Measurements from ENCODE around the gene SLC41A3.
"Not testable (repeated sequence)": the region's sequence is repeated elsewhere in the genome, so short reads cannot be mapped to it uniquely, and the experiment has no call there.

The SLC41A3 gene

DNA sequence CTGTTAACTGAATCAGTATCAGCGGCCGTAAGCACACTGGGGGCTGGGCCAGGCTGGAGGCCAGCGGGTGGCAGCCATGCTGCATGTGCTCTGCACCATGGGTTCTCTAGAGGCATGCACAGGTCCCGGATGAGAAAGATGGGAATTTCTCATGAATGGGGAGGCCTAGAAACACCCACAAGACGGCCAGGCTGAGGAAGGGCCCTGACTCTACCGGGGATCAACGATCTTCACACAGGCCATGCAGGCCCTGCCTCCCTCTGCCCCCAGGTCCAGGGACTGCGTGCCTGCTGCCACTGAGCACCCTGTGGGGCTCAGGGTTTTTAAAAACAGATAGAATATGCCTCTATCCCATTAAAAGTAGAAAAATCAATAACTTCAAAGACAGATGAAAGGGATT, 32.7 kb downstream of the SLC41A3 start:
- FAIRE-seq: no peak

DNA sequence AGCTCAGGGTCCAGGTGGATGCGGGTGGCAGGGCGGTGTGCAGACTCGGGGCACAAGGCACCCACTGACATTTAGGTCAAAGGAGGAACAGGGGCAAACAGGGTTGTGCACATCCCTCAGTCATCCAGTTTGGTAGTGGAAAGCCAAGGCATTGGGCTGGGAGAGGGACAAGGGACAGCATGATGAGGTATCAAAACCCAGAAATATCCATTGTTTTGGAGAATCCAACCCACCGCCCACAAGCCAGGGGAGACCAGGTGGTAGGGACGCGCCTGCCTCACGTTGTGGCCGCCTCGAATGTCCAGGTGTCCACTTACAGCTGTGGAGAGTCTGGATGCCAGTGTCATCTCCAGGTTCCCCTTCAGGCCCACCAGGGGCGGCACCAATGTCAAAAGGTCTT, 33.3 kb downstream of the SLC41A3 start:
- FAIRE-seq: no peak

DNA sequence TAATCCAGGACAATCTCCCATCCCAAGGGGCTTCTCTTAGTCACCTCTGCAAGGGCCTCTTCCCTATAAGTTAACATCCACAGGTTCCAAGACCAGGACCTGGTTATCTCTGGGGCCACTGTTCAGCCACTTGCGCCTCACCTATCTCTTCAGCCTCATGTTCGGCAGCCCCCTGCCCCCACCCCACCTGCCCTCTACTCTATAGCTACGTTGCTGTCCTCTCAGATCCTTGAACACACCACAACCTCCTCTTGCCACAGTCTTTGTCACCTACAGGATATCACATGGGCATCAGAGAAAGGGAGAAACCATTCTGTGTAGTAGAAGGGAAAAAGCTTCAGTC, 33.9 kb downstream of the SLC41A3 start:
- FAIRE-seq: no peak

DNA sequence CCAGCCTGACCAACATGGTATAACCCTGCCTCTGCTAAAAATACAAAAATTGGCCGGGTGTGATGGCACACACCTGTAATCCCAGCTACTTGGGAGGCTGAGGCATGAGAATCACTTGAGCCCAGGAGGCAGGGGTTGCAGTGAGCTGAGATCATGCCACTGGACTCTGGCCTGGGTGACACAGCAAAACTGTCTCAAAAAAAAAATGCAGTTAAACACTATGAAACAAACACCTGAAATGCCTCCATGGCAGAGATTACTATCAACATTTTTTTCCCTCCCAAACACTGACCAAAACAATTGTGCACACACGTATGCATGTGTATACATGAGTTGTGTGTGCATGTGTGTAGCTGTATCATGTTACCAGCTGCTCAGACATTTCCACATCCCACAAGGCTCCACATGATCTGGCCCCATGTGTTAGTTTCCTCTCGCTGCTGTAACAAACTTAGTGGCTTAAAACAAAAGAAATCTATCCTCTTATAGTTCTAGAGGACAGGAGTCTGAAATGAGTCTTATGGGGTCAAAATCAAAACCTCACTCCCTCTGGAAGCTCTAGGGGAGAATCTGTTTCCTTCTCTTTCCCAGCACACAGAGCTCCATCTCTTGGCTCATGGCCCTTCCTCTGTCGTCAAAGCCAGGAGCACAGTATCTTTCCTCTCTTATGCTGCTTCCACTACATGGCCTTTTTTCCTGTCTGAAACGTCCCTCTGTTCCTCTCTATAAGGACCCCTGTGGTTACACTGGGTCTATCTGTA, 34.5 kb downstream of the SLC41A3 start:
- no peak for FAIRE-seq

DNA sequence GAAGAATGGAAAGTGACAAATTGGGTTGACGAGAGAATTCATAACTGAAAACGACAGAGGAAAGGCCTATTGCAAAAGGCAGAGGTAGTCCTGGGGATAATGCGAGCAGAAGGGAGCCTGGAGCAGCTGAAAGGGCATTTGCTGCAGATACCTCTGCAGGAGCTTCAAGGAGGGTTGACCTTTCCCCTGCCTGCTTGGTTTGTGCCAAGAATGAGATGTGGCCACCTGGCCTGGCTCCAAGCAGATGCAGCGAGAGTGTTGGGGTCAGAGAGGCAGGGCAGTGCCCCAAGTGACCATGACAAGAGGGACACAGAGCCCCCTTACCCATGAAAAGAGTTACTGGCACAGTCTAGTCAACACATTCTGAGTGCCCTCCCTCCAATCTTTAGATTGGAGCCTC, 43.5 kb downstream of the SLC41A3 start:
- FAIRE-seq: no peak

DNA sequence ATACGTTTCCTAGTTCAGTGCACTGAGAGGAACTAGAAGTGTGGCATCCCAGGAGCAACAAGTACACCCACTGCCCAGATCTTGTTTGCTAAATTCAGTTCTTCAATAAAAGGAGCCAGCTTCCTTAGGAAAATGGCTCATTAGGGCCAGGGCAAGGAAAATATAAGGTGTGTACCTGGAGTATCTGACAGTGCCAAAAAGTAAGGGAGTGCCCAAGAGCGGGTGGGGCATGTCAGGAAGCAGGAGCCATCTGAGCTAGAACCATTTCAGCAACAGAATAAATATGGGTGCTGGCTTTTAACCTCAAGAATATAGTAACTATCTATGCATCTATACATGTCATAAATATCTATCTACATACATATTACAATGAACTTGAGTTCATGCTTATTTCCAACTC, 44.1 kb downstream of the SLC41A3 start:
- no peak for FAIRE-seq

DNA sequence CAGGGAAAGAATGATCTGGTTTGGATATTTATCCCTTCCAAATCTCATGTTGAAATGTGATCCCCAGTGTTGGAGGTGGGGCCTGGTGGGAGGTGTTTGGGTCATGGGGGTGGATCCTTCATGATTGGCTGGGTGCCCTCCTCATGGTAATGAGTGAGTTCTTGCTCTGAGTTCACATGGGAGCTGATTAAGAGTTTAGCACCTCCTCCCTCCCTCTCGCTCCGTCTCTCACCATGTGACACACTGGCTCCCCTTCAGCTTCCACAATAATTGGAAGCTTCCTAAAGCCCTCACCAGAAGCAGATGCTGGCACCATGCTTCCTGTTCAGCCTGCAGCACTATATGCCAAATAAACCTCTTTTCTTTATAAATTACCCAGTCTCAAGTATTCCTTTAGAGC, 45.1 kb downstream of the SLC41A3 start:
- FAIRE-seq: not testable (repeated sequence)

DNA sequence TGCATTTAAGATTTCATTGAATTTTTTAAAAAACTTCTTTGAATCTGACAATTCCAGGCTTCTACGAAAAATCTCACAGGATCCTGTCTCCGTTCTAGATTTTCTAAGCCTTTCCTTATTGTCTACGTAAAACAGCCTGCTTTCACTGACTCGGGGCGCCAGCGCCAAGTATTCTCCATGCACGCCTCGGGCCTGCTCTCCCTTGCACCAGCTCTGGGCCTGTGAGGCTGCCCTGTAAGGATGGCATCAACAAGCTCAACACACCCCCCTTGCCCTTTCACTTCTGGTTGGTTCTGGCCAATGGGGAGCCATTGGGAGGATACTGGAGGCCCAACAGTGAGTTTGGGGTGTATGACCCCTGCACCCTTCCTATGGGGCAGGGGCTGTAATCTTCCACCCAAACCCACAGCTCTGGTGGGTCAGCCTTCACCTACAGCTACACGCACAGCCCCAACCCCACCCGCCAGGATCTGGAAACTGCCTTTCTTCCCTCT, 47.8 kb downstream of the SLC41A3 start:
- no peak for FAIRE-seq

DNA sequence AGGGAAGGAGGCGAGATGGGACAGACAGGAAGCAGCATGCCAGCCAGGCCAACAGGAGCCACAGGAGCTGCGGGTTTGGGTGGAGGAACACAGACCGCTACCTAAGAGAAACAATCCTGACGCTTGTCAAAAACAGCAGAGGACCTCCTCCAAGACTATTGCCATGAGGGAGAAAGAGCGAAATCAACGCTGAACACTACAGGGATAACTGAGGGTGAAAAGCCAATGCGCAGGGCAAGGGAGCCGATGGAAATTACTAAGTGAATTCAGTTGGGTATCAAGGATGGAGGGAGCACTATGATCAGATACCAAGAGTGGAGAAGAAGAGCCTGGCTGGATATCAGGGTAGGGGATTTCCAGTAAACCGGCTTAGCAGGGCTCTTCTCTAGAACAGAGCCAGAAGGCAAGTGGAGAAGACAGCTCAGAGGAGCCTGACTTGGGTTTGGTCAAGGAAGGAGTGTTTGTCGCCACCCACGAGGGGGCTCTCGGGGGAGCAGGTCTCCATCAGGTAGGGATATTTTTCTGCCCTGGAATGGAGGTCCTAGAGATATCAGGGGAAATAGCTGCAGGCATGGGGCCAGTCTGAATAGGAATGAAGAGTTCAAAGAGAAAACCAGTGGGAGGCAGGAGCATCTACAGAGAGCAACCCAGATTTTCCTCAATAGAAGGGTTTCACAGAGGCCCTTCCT, 48.4 kb downstream of the SLC41A3 start:
- no peak for FAIRE-seq

DNA sequence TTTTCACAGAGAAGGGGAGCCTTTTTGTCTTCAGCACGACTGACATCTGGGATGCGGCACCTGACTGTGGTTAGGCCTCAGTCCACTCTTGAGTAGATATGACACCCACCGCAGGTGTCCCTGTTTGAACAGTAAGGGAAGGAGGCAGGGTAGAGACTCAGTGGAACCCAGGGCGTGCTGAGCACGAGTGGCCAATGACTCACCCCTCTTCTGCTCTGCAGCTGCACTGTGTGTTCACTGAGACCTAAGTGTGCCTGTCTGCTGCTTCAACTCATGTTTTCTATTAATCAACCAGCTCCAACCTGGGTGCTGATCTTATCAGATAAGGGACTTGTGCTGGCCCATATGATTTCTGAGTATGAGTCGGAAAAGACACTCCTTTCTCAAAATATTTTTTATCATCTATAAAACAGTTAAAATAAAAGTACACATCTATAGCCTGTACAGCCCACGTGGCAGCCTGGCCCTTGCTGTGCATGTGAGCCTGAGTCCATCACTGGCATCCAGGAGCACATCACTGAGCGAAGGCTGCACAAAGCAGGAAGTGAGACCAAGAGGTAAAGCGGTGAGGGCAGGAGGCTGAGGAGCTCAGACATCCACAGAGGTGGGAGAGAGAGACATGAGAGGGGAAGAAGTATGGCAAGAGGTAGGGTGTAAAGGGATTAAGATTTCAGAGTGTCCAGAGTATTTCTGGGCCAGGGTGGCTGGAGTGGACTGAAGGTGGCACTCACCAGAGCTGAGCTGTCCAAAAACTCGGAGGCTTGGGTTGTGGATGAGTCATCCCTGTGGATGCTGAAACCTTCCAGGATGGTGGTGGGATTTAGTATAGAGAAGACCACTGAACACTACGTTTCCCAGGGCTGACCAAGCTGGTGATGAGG, 49.2 kb downstream of the SLC41A3 start:
- no peak for FAIRE-seq

DNA sequence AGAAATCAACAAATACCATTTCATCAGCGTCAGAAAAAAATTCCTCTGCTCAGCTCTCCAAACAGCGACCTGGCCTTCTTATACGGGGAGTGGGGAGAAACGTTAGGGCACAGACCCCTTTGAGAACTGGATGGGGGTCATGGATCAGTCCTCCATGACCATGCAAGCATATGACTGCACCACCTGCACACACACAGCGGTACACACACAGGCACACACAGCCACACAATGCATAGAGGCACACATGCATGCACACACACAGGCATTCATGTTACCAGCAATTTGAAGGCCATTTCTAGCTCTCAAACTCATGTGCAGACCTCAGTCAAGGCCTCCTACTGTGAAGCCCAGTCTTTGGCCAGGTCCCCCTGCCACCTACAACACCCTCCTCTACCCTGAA, 50.2 kb downstream of the SLC41A3 start:
- no peak for FAIRE-seq

DNA sequence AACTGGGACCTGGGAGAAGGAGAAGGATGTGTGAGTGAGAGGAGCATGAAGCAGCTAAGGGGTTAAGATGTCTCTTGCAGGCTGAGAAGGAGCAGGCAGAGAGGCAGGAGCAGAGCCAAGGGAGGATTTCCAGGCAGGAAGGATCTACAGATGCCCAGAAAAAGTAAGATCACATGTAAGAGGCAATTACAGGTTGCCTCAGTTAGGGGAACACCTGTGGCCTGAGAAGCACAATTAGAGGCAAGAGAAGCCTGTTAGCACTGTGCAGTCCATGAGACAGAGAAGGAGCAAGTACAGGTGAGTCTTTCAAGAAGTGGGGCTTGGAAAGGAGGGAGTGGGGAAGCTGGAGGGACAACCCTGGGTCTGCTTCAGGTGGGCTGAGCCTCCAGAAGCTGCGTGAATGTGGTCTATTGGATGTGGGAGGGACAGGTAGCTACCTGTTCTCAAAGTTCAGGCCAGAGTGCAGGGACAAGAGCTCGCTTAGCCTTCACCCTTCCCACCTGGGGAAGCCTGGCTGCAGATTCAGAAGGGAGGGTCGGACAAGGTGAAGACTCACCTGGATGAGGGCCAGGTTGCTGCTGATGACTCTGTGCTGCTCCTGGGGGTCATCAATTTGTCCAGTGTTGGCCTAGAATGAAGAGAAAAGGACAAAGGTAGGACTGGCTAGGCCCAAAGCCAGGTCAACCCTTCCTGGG, 50.7 kb downstream of the SLC41A3 start:
- FAIRE-seq: no peak

DNA sequence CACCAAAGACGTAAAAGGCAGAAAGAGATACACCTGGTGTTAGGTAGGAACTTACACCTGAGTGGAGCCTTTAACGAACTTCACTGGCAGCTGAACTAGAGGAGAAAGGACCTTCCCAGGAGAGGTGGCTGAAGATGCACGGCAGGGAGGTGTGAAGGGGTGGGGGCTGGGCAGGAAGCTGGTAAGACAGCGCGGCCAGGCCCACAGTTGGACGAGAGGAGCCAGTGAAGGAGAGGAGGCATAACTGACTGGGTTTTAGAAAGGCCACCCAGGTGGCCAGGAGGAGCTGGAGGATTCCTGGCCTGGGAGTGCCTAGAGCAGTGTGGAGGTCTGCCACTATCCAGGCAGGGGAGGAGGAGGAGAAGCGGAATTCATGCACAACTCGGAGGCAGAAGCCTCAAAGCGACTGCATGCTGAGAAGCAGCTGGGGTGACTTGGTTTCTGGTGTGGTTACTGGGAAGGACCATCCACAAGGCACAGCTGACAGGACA, 51.9 kb downstream of the SLC41A3 start:
- no peak for FAIRE-seq

DNA sequence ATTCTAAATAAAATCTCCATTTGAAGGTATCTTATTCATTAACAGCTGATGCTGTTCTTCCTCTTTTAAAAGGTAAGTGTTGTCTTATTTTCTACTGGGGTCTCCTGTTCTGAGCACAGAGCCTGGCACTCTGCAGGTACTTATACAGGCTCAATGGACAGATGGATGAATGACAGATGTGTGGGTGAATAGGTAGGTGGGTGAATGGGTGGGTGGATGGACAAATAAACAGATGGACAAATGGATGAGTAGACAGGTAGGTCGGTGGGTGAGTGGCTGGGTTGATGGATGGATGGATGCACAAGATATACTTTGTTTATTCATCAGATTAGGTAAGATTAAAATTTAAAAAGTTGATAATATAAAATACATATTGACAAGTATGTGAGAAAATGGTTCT, 53.5 kb downstream of the SLC41A3 start:
- no peak for FAIRE-seq

DNA sequence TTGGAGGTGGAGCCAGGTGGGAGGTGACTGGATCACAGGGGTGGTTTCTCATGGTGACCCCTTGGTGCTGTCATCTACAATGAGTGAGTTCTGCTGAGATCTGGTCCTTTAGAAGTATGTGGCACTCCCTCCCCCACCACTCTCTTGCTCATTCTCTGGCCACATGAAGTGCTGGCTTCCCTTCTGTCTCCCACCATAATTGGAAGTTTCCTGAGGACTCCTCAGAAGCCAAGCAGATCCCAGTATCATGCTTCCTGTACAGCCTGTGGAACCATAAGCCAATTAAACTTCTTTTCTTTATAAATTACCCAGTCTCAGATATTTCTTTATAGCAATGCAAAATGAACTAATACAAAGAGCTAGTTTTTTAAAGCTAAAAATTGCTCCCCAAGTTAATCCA, 54.7 kb downstream of the SLC41A3 start:
- FAIRE-seq: no peak

DNA sequence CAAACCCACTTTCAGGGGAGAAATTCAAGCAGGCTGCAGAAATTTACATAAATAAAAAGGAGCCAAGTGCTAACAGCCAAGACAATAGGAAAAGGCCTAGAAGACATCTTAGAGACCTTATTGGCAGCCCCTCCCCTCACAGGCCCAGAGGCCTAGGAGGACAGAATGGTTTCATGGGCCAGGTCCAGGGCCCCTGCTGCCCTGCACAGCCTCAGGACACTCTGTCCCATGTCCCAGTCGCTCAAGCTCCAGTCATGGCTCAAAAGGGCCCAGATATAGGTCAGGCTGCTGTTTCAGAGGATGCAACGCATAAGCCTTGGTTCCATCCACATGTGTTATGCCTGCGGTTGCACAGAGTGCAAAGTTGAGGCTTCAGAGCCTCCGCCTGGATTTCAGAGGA, 55.8 kb downstream of the SLC41A3 start:
- no peak for FAIRE-seq

DNA sequence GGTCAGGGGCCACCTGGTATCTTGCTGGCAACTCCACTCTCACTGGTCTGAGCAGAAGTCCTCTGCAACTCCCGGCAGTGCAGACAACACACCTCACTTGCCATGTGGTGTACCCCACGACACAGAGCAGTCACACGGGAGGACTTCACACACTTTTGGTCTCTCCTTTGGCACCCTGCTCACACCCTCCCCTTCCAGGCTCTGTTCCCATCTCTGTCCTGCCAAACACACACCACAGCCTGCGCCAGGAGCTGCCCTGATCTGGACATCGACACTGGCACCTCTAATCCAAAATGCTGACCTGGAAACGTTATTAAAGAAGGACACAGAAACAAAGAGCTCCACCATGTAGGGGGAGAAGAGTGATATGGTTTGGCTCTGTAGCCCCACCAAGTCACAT, 57.2 kb downstream of the SLC41A3 start:
- no peak for FAIRE-seq

DNA sequence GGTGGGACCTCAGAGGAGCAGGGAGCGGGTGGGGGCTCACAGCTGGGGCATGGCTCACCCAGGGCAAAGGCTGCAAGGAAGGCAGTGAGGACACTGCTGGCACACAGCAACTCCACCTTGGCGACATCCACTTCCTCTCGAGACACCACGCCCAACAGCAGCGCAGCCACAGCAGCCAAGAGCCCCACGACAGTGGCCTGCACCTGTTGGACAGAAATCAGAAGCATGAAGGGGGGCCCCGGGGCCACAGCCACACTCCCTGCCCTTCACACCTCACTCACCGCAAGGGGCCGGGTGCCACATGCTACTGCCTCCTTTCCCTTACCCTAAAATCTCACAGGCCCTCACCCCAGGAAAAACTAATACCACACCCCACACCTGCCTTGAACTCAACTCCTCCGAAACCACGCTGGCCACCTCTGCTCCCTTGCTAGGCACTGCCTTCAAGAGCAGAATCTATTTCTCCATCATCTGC, 57.6 kb downstream of the SLC41A3 start:
- no peak for FAIRE-seq

DNA sequence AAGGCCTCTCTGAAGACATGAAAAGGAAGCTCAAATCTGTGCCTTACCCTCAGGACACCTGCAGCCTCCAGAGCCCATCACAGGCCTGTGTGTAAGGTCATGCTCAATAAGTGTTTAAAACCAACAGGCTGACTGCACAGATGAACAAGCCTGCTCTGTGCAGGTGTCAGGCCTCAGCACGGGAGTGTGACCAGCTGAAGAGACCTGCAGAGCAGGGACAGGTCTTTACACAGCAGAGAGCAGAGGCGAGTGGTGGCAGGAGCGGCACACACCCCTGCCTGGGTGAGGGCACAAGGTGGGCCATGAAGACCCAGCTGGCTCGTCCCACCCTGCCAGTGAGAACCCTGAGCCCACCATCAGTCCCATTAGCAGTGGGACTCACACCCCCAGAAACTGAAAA, 58.1 kb downstream of the SLC41A3 start:
- FAIRE-seq: no peak

DNA sequence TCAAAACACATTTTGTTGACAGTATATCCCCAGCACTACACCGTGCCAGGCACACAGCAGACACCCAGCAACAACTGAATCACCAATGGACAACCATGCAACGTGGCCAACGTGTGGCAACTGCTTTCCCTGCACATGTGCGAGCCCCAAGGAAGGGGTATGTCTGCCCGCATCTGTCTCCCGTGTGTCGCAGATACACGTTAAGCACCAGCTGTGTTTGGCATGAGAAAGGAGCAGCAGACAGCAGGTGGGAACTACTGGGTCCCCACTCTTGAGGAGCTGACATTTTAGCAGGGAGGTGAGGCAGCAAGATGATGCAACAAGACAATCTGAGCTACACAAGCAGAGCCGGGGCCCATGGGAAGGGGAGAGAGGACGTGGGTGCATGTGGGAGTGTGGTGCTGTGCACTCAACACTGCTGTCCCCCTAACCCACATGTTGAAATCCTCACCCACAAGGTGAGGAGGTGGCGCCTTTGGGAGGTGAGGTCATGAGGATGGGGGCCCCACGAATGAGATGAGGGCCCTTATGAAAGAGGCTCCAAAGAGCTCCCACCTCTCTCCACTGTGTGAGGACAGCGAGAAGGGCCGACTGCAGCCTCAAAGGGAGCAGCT, 58.7 kb downstream of the SLC41A3 start:
- no peak for FAIRE-seq

DNA sequence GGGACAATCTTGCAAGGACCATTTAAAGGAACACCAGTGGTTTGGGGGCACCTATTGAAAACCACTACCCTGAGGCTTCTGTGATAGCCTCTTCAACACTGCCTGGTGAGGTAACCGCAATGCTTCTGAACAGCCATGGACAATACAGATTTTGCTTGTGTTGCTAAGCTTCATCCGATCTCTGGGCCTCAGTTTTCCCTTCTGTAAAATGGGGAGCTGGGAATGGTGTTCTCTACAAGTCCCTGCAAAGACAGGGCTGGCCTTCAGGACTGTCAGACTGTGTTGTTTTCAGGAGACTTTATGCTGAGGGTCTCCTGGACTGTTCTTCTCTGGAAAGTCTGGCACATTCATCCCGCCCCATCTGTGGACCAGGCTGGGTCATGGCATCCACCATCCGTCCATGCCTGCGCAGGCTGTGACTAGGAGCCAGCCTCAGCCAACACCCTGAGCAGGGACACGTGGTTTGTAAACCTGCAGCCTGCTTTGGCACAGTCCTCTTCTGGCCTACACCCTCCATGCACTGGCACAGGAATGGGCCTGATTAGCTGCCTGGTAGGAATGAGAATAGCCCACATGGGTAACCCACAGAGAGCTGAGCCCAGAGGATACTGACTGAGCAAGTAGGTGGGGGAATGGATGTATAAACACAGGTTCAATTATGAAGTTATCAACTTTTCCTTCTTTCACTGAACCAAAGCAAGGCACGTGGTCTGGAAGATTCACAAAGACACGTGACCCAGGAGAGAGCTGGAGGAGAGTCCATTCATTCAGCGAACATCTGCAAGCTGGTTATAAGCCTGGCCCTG, 59.7 kb downstream of the SLC41A3 start:
- FAIRE-seq: no peak
